Measurements from ENCODE around the gene ZNF93.
"Not testable (repeated sequence)": the region's sequence is repeated elsewhere in the genome, so short reads cannot be mapped to it uniquely, and the experiment has no call there.

ZNF93 gene
- total RNA-seq, result 2.3 to 9.9 (median 3.5) reads per million in 9 experiments

DNA sequence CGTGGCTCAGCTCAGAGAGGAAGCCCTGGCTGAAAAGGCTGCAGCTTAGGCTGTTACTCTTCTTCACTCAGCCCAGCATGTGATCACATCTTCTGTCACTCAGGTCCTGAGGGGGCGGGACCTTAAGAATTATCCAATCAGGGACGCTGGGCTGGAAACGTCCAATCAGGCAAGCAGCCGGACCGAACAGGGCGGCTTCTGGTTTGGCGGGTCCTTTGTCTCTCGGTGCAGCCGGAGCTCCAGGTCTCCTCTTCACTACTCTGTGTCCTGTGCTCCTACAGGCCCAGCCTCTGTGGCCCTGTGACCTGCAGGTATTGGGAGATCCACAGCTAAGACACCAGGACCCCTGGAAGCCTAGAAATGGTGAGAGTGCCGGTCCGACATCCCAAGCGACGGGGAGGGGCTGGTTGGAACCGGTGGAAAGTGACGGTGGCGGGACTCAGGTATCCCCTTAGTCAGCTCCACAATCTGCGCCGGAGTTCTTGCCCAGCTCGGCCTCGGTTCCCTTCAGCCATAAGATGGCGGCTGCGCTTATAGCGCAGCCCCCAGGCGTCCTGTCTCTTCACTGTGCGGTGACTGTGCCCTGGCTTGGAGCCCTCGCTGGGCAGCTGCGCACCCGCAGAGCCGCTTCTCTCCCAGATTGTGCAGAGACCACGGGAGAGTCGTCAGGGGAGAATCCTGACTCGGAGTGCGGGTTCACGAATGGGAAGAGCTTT is at the start of gene ZNF93:
Gene ZNF93 (plus strand): TSS at position 218 of the 716 bp plus-strand sequence. CDS start 143 bp downstream, at position 361.
- Mint-ChIP-seq H3K27me3 (no peaks in the 10 kb centered on the region), H3K4me3 (peak within 1 kb of the TSS; percentile 98 to 99)

DNA sequence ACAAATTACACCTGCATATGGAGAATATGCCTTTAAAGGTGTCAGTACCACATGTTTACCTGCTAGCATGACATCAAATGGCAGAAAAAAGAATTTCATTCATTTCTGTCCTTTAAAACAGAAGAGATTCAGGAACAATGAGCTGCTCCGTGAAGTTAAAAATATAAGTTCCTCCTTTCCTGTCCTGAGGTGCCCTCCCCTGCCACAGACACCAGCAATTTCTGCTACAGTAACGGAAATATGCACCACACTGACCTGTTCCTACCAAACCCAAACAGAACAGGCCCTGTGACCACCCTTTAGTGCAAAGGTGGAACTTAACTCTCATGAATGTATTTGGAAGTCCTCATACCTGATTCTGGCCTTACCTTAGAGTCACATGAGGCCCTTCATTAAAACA is 49.0 kb upstream of the ZNF93 start:
- ATAC-seq (replicated peaks); H3K4me3 Mint-ChIP-seq; DNase-seq; H3K36me3 Mint-ChIP-seq (ENCODE audit: insufficient read depth); H3K27me3 Mint-ChIP-seq; H3K27ac Mint-ChIP-seq; H3K4me1 Mint-ChIP-seq (ENCODE audit: low read depth in 2 of 2); H3K9me3 Mint-ChIP-seq: not testable (repeated sequence)

More for the DNA sequence above, at the start of gene ZNF93:
- Mint-ChIP-seq H3K36me3 (ENCODE audit: insufficient read depth) (peaks cover 7% of the 10 kb centered on the region), H3K4me1 (ENCODE audit: low read depth in 2 of 2) (peaks cover 18 to 24% of the 10 kb centered on the region in 2 donors), H3K9me3 (peaks cover 0 to 2% of the 10 kb centered on the region in 2 donors), H3K27ac (peak within 1 kb of the TSS; percentile 92 to 94)
- DNase-seq (peak; percentile 89 to 94 (median 91)), ATAC-seq (replicated peaks) (peak; percentile 98)

DNA sequence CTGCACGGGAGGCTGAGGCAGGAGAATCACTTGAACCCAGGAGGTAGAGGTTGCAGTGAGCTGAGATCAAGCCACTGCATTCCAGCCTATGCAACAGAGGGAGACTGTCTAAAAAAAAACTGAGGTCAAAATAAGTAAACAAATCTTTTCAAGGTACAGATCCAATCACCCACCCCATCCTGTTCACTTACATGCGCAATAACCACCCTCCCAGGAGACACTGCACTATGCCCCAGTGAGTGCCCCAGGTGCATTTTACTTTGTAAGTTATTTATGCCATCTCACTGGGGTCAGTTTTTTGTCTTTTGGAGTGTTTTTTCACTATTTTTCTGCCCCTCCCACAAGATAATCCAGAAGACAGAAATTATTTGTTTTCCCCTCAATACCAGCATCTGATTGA is 42.0 kb upstream of the ZNF93 start:
- no peak overlapping the region for H3K27ac Mint-ChIP-seq

DNA sequence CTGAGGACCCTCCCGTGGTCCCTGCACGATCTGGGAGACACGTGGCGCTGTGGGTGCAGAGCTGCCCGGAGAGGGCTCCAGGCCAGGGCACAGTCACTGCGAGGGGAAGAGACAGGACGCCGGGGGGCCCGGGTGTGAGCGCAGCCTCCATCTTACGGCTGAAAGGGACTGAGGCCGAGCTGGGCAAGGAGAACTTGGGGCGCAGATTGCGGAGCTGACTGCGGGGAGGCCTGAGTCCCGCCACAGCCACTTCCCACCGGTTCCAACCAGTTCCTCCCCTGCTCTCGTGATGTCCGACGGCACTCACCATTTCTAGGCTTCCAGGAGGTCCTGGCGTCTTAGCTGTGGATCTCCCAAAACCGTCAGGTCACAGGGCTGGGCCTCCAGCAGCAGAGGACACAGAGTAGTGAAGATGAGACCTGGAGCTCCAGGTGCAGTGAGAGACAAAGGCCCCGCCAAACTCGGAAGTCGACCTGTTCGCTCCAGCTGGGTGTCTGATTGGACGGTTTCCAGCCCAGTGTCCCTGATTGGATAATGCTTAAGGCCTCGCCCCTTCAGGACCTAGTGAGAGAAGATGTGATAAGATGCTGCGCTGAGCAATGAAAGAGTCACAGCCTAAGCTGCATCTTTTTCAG is 39.9 kb upstream of the ZNF93 start:
- H3K36me3 Mint-ChIP-seq (ENCODE audit: insufficient read depth), result peaks cover 11% of the 10 kb centered on the region
- ATAC-seq (replicated peaks) (peak; percentile 16), DNase-seq (peak; percentile 30 to 32 (median 30))
- no peaks in the 10 kb centered on the region for H3K9me3 Mint-ChIP-seq
- H3K4me3 Mint-ChIP-seq, result peak overlapping the region; percentile 56 to 61
- H3K4me1 Mint-ChIP-seq (ENCODE audit: low read depth in 2 of 2), result peaks cover 4% of the 10 kb centered on the region in 2 donors
- H3K27ac Mint-ChIP-seq, result peak overlapping the region; percentile 52 to 63
- H3K27me3 Mint-ChIP-seq, result no peaks in the 10 kb centered on the region

More for the DNA sequence above, 42.0 kb upstream of the ZNF93 start:
- no peak for DNase-seq
- peaks cover 3% of the 10 kb centered on the region for H3K36me3 Mint-ChIP-seq (ENCODE audit: insufficient read depth)
- no peaks in the 10 kb centered on the region for H3K27me3 Mint-ChIP-seq
- no peak for ATAC-seq (replicated peaks)
- H3K9me3 Mint-ChIP-seq, result no peaks in the 10 kb centered on the region
- no peak overlapping the region for H3K4me3 Mint-ChIP-seq
- peaks cover 2 to 10% of the 10 kb centered on the region in 2 donors for H3K4me1 Mint-ChIP-seq (ENCODE audit: low read depth in 2 of 2)

DNA sequence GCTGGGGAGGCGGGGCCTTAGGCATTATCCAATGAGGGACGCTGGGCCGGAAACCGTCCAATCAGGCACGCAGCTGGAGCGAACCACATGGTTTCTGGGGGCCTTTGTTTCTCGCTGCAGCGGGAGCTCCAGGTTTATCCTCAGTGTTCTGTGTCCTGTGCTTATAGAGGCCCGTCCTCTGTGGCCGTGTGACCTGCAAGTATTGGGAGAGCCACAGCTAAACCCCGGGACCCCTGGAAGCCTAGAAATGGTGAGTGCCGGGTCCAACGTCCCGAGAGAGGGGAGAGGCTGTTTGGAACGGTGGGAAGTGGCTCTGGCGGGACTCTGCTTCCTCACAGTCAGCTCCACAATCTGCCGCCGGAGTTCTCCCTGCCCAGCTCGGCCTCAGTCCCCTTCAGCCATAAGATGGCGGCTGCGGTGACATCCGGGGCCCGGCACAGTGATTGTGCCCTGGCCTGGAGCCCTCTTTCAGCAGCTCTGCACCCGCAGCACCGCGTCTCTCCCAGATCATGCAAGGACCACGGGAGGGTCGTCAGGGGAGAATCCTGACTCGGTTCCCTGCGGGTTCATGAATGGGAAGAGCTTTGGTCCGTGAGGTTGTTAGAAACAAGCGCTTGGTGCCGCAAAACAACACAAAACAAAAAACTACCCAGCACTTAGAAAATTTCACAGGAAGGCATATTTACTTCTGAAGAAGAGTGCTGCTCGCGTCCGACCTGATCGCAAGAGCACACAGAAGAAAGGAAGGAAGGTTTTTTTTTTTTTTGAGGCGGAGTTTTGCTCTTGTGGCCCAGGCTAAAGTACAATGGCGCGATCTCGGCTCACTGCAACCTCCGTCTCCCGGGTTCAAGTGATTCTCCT is 34.8 kb upstream of the ZNF93 start, which contains the start of gene ZNF253:
Gene ZNF253 (plus strand): TSS at position 133 of the 861 bp plus-strand sequence. CDS start 115 bp downstream, at position 248.
- H3K36me3 Mint-ChIP-seq (ENCODE audit: insufficient read depth), result peaks cover 20% of the 10 kb centered on the region
- peak within 1 kb of the TSS; percentile 97 to 100 for H3K4me3 Mint-ChIP-seq
- H3K4me1 Mint-ChIP-seq (ENCODE audit: low read depth in 2 of 2), result peaks cover 8 to 31% of the 10 kb centered on the region in 2 donors
- no peaks in the 10 kb centered on the region for H3K27me3 Mint-ChIP-seq
- DNase-seq (peak; percentile 91 to 95 (median 93)), ATAC-seq (replicated peaks) (peak; percentile 93)
- no peaks in the 10 kb centered on the region for H3K9me3 Mint-ChIP-seq
- peak within 1 kb of the TSS; percentile 98 for H3K27ac Mint-ChIP-seq

DNA sequence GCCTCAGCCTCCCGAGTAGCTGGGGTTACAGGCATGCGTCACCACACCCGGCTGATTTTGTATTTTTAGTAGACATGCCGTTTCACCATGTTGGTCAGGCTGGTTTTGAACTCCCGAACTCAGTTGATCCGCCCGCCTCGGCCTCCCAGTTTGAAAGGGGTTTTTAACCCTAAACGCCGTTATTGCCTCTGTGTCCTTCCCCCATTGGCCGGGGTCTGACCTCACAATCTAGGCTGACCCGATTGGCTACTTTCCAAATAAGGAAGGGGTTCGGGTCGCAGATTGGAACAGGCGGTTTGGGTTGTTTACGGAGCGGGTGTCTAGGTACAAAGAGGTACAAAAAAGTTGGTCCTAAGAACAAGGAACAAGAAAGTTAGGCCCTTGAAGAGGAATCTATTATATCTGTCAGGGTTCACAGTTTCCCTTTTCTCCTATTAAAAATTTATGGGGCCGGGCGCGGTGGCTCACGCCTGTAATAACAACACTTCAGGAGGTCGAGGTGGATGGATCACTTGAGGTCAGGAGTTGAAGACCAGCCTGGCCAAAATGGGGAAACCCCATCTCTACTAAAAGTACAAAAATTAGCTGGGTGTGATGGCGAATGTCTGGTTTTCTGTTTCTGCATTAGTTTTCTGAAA is 34.0 kb upstream of the ZNF93 start:
- DNase-seq (peak in 1 of 3 experiments; percentile 36), ATAC-seq (replicated peaks) (peak; percentile 13)
- Mint-ChIP-seq H3K4me1 (ENCODE audit: low read depth in 2 of 2) (peaks cover 11 to 36% of the 10 kb centered on the region in 2 donors), H3K27me3 (no peaks in the 10 kb centered on the region), H3K9me3 (no peaks in the 10 kb centered on the region), H3K4me3 (peak overlapping the region; percentile 97 to 100), H3K27ac (peak overlapping the region; percentile 98), H3K36me3 (ENCODE audit: insufficient read depth) (peaks cover 20% of the 10 kb centered on the region)

DNA sequence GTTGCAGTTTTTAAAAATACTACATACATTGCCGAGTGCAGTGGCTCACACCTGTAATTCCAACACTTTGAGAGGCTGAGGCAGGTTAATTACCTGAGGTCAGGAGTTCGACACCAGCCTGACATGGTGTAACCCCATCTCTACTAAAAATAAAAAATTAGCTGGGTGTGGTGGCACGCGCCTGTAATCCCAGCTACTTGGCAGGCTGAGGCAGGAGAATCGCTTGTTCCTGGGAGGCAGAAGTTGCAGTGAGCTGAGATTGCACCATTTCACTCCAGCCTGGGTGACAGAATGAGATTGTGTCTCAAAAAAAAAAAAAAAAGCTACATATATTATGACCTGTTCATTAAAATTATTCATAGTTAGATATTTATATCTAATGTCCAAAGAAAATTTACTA is 30.7 kb upstream of the ZNF93 start:
- H3K4me3 Mint-ChIP-seq; H3K27me3 Mint-ChIP-seq; ATAC-seq (replicated peaks); DNase-seq; H3K9me3 Mint-ChIP-seq: not testable (repeated sequence)
- Mint-ChIP-seq H3K36me3 (ENCODE audit: insufficient read depth) (peaks cover 20% of the 10 kb centered on the region), H3K4me1 (ENCODE audit: low read depth in 2 of 2) (peaks cover 14 to 48% of the 10 kb centered on the region in 2 donors), H3K27ac (peak overlapping the region in 1 of 2 donors; percentile 68)

DNA sequence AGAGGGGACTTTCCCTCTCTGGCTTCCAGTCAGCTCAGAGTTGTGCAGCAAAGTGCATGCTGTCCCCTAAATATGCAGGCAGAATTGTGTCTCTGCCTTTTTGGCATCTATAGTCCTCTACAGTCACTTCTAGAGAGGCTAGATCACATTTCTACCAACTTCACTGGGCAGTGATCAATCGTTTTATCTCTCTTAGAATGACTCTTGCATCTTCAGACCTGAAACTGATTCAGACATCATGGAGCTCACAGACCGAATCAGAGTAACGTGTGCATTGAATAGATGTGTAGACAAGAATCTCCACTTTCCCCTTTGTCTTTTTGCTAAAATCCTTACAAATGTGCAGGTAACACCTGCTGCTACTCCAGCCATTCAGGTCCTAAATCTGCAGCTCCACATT is 28.8 kb upstream of the ZNF93 start:
- H3K4me3 Mint-ChIP-seq, result no peak overlapping the region
- peak overlapping the region in 1 of 2 donors; percentile 68 for H3K27ac Mint-ChIP-seq
- H3K27me3 Mint-ChIP-seq, result no peaks in the 10 kb centered on the region
- peaks cover 11% of the 10 kb centered on the region for H3K36me3 Mint-ChIP-seq (ENCODE audit: insufficient read depth)
- H3K4me1 Mint-ChIP-seq (ENCODE audit: low read depth in 2 of 2), result peaks cover 15 to 55% of the 10 kb centered on the region in 2 donors
- H3K9me3 Mint-ChIP-seq, result no peaks in the 10 kb centered on the region
- ATAC-seq (replicated peaks), result no peak
- no peak for DNase-seq

DNA sequence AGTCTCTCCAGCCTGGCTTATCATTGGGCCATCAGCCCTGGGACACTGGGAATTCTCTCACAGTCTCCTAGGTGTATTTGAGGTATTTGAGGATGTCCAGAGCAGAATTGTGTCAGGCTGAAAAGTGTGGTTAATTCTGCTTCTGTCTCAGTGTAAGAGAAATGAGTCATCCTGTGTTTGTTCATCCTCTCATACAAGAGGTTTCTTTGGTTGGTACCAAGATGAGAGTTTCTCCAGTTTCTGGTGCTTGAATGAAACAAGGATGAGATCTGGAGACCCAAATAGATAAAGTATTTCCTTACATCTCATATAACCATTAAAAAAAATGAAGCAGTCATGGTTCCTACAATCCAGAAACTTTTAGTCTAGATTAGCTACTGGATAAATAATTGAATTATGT is 27.4 kb upstream of the ZNF93 start:
- Mint-ChIP-seq H3K36me3 (ENCODE audit: insufficient read depth) (peaks cover 12% of the 10 kb centered on the region), H3K27ac (no peak overlapping the region), H3K4me3 (no peak overlapping the region), H3K9me3 (no peaks in the 10 kb centered on the region), H3K27me3 (no peaks in the 10 kb centered on the region), H3K4me1 (ENCODE audit: low read depth in 2 of 2) (peaks cover 14 to 44% of the 10 kb centered on the region in 2 donors)
- ATAC-seq (replicated peaks), result no peak
- no peak for DNase-seq

DNA sequence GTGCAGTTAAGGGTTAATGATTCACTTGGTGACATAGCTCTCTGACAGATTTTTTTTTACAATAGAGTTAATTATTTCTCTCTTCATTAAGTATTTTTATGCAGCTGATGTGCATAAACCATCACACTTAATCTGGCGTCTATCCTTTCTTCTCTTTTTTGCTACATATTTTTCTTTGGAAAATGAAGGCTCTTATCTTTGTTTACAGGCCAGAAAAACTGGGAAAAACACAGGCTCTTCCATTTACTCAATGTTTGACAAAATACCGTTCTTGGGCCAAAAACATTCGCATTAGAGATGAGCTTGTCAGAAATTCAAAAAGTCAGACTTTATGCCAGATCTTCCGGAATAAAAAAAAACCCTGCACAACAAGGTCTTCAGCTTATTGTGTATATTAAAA is 23.0 kb upstream of the ZNF93 start:
- Mint-ChIP-seq H3K36me3 (ENCODE audit: insufficient read depth) (peaks cover 26% of the 10 kb centered on the region), H3K4me1 (ENCODE audit: low read depth in 2 of 2) (peaks cover 6 to 17% of the 10 kb centered on the region in 2 donors), H3K9me3 (no peaks in the 10 kb centered on the region), H3K27me3 (no peaks in the 10 kb centered on the region), H3K4me3 (no peak overlapping the region), H3K27ac (no peak overlapping the region)
- ATAC-seq (replicated peaks), result no peak
- DNase-seq, result no peak

DNA sequence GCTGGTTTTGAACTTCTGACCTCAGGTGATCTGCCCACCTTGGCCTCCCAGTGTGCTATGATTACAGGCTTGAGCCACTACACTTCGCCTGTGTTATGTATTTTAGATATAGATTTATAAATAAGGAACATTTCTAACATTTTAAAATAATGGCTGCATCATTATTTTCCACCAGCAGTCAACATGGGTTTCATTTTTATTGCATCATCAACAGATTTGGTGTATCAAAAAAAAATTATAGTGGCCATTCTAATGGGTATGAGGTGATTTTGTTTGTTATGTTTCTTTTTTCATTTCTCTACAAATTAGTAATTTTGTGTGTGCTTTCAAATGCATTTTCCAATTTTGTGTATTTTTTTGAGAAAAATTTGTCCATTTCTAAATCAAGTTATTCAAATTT is 16.2 kb upstream of the ZNF93 start:
- Mint-ChIP-seq H3K27ac (no peak overlapping the region), H3K9me3 (no peaks in the 10 kb centered on the region), H3K4me1 (ENCODE audit: low read depth in 2 of 2) (no peaks in the 10 kb centered on the region), H3K36me3 (ENCODE audit: insufficient read depth) (peaks cover 39% of the 10 kb centered on the region), H3K4me3 (no peak overlapping the region), H3K27me3 (no peaks in the 10 kb centered on the region)
- DNase-seq (no peak), ATAC-seq (replicated peaks) (no peak)

DNA sequence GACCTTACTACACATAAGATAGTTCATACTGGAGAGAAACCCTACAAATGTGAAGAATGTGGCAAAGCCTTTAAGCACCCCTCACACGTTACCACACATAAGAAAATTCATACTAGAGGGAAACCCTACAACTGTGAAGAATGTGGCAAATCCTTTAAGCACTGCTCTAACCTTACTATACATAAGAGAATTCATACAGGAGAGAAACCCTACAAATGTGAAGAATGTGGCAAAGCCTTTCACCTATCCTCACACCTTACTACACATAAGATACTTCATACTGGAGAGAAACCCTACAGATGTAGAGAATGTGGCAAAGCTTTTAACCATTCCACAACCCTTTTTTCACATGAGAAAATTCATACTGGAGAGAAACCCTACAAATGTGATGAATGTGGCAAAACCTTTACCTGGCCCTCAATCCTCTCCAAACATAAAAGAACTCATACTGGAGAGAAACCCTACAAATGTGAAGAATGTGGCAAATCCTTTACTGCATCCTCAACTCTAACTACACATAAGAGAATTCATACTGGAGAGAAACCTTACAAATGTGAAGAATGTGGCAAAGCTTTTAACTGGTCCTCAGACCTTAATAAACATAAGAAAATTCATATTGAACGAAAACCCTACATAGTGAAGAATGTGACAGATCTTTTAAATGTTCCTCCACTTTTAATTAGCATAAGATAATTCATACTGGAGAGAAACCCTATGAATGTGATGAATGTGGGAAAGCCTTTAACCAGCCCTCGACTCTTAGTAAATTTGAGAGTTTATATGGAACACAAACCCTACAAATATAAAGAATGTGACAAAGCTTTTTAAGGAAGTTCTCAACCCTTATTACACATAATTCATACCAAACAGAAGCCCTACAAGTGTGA is 8.4 kb upstream of the ZNF93 start:
- H3K4me1 Mint-ChIP-seq (ENCODE audit: low read depth in 2 of 2); H3K27ac Mint-ChIP-seq; H3K4me3 Mint-ChIP-seq; DNase-seq; ATAC-seq (replicated peaks); H3K27me3 Mint-ChIP-seq: not testable (repeated sequence)
- Mint-ChIP-seq H3K36me3 (ENCODE audit: insufficient read depth) (peaks cover 20% of the 10 kb centered on the region), H3K9me3 (peaks cover 11% of the 10 kb centered on the region in 2 donors)

Measured in effector memory CD8-positive, alpha-beta T cell (primary cell).